HFFc6 (cell line): ENCODE results near the gene PHLDA3. TPM values are rescaled to one million over a fixed set of nuclear protein-coding genes. Genes with fewer than 3 reads are reported as not detected.

Experiments
- DNase-seq: peaks from one replicate; pipeline ENCODE4 v3.0.0-alpha.2; 2018
- H3K27ac Mint-ChIP-seq: 2 replicates; pipeline ENCODE4 v1.8.0; 2020; ENCODE audit warnings: mild to moderate bottlenecking, mixed read lengths
- H3K27me3 Mint-ChIP-seq: 2 replicates; pipeline ENCODE4 v1.8.0; 2021; ENCODE audit warnings: mild to moderate bottlenecking, moderate library complexity, mixed read lengths; ENCODE audit not compliant: insufficient read depth
- H3K36me3 Mint-ChIP-seq: 2 replicates; pipeline ENCODE4 v1.8.0; 2021; ENCODE audit warnings: low read depth, mixed read lengths
- H3K4me1 Mint-ChIP-seq: 2 replicates; pipeline ENCODE4 v1.8.0; 2020; ENCODE audit warnings: low read depth, mixed read lengths
- H3K4me3 Mint-ChIP-seq: 2 replicates; pipeline ENCODE4 v1.8.0; 2020; ENCODE audit warnings: mild to moderate bottlenecking, moderate library complexity, mixed read lengths
- H3K9me3 Mint-ChIP-seq: 2 replicates; pipeline ENCODE4 v1.8.0; 2020; ENCODE audit warnings: mild to moderate bottlenecking, mixed read lengths
- CTCF ChIP-seq: fragments of 200-600 bp; sonication (generic); IDR thresholded peaks from 2 replicates; pipeline ENCODE4 v1.5.0; 2021; ENCODE audit warnings: antibody characterized with exemption, mild to moderate bottlenecking
- long read RNA-seq: library from polyadenylated mRNA; unstranded; transcript quantifications from one replicate; pipeline ENCODE4 v2.0.0, GENCODE V29; 2019
- total RNA-seq, 6 experiments: library from RNA; stranded (reverse); fragmentation: NEBNext Ultra II Directional; extraction: Animal tissue kit (Norgen Biotek cat#: 25700); gene quantifications; 2 replicates in 1 of 6; 3 replicates in 5 of 6; pipeline ENCODE4 v1.2.3, GENCODE V29; 2021

PHLDA3 gene
- total RNA-seq: 100 to 1,000 TPM; 101 to 113 (median 108) TPM
- long read RNA-seq, transcript PHLDA3-202 (2 exons, 2,640 nt): major isoform, 9 of 12 reads
- long read RNA-seq, partial matches to known transcripts: 0 of 12 reads
- long read RNA-seq, other reads (novel, unspliced or antisense): 3 of 12 reads

- H3K9me3 Mint-ChIP-seq: peaks cover 8% of the 10 kb centered on the region; the same call in 1 of the 2 replicates
- H3K27ac Mint-ChIP-seq: peak within 1 kb of the TSS; percentile 90
- H3K4me1 Mint-ChIP-seq: peaks cover 49% of the 10 kb centered on the region
- peak within 1 kb of the TSS; percentile 100 for H3K4me3 Mint-ChIP-seq
- TF ChIP-seq CTCF: no peak; the same call in 1 of the 2 replicates
- peaks cover 35% of the 10 kb centered on the region for H3K36me3 Mint-ChIP-seq
- peak; percentile 71 for DNase-seq
- no peaks in the 10 kb centered on the region for H3K27me3 Mint-ChIP-seq
Observed at GRCh38 chr1:201468844-201469644, at the start of gene PHLDA3. Gene PHLDA3 (minus strand): TSS chr1:201469188. CDS start chr1:201468786, 402 bp downstream.

- no peaks in the 10 kb centered on the region; the same call in 1 of the 2 replicates for H3K36me3 Mint-ChIP-seq
- no peak for DNase-seq
- peaks cover 2% of the 10 kb centered on the region; the same call in 1 of the 2 replicates for H3K27me3 Mint-ChIP-seq
- no peak overlapping the region for H3K27ac Mint-ChIP-seq
- H3K4me3 Mint-ChIP-seq: no peak overlapping the region
- TF ChIP-seq CTCF: no peak
- no peaks in the 10 kb centered on the region; the same call in 1 of the 2 replicates for H3K9me3 Mint-ChIP-seq
- peaks cover 41% of the 10 kb centered on the region for H3K4me1 Mint-ChIP-seq
Observed at GRCh38 chr1:201518071-201518470, 49.1 kb upstream of the PHLDA3 start.

- no peak for TF ChIP-seq CTCF
- H3K4me3 Mint-ChIP-seq: no peak overlapping the region
- peaks cover 2% of the 10 kb centered on the region; the same call in 1 of the 2 replicates for H3K27me3 Mint-ChIP-seq
- peaks cover 45% of the 10 kb centered on the region for H3K4me1 Mint-ChIP-seq
- no peaks in the 10 kb centered on the region for H3K9me3 Mint-ChIP-seq
- no peaks in the 10 kb centered on the region for H3K36me3 Mint-ChIP-seq
- no peak overlapping the region for H3K27ac Mint-ChIP-seq
- DNase-seq: no peak
Observed at GRCh38 chr1:201517631-201518030, 48.6 kb upstream of the PHLDA3 start.

GRCh38 chr1:201516511-201517127 lies 47.6 kb upstream of the PHLDA3 start:
- Mint-ChIP-seq H3K36me3 (no peaks in the 10 kb centered on the region), H3K4me3 (no peak overlapping the region), H3K9me3 (no peaks in the 10 kb centered on the region), H3K27ac (no peak overlapping the region), H3K27me3 (peaks cover 2% of the 10 kb centered on the region; the same call in 1 of the 2 replicates), H3K4me1 (peaks cover 54% of the 10 kb centered on the region)
- TF ChIP-seq CTCF: no peak
- DNase-seq: no peak

- DNase-seq: no peak
- no peak for TF ChIP-seq CTCF
- Mint-ChIP-seq H3K27ac (no peak overlapping the region), H3K4me1 (peaks cover 57% of the 10 kb centered on the region), H3K9me3 (no peaks in the 10 kb centered on the region), H3K36me3 (no peaks in the 10 kb centered on the region), H3K27me3 (peaks cover 2% of the 10 kb centered on the region; the same call in 1 of the 2 replicates), H3K4me3 (no peak overlapping the region)
Observed at GRCh38 chr1:201515895-201516294, 46.9 kb upstream of the PHLDA3 start.
